ENCODE data around the gene ARMC12.

The ARMC12 gene

GRCh38 chr6:35739645-35740524 is 3.1 kb downstream of the ARMC12 start:
- DNase-seq (ENCODE audit: low read depth), result no peak
- H3K9me3 ChIP-seq (ENCODE audit: control insufficient read depth, low read length), result no peaks in the 10 kb centered on the region
- peaks cover 3% of the 10 kb centered on the region for H3K4me1 ChIP-seq (ENCODE audit: control insufficient read depth, insufficient read depth, low read length)
- no peak overlapping the region for H3K9ac ChIP-seq (ENCODE audit: low read length)
- peaks cover 8% of the 10 kb centered on the region for H3K27me3 ChIP-seq (replicated peaks; ENCODE audit: control insufficient read depth, insufficient read depth, low read length)
- no peak overlapping the region for H3K4me3 ChIP-seq (ENCODE audit: low read length)
- H3K36me3 ChIP-seq (ENCODE audit: control insufficient read depth, insufficient read depth, low read length, severe bottlenecking), result no peaks in the 10 kb centered on the region

GRCh38 chr6:35742842-35743241 is 6.0 kb downstream of the ARMC12 start:
- no peak overlapping the region for H3K9ac ChIP-seq (ENCODE audit: low read length)
- DNase-seq (ENCODE audit: low read depth), result no peak
- no peaks in the 10 kb centered on the region for H3K4me1 ChIP-seq (ENCODE audit: control insufficient read depth, insufficient read depth, low read length)
- no peaks in the 10 kb centered on the region for H3K36me3 ChIP-seq (ENCODE audit: control insufficient read depth, insufficient read depth, low read length, severe bottlenecking)
- no peak overlapping the region for H3K4me3 ChIP-seq (ENCODE audit: low read length)
- peaks cover 8% of the 10 kb centered on the region for H3K9me3 ChIP-seq (ENCODE audit: control insufficient read depth, low read length)
- peaks cover 27% of the 10 kb centered on the region for H3K27me3 ChIP-seq (replicated peaks; ENCODE audit: control insufficient read depth, insufficient read depth, low read length)

DNA sequence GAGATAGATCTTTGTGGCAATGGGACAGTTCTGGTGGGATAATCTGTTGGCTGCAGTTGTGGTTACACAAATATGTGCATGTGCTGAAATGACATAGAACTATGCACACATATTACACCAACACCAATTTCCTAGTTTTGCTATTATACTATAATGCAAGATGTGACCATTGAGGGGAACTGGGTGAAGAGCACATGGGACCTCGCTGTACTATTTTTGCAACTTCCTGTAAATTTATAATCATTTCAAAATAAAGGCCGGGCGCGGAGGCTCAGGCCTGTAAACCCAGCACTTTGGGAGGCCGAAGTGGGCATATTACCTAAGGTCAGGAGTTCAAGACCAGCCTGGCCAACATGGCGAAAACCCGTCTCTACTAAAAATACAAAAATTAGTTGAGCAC is 8.7 kb downstream of the ARMC12 start:
- Histone ChIP-seq H3K9me3 (ENCODE audit: control insufficient read depth, low read length) (peaks cover 13% of the 10 kb centered on the region), H3K4me1 (ENCODE audit: control insufficient read depth, insufficient read depth, low read length) (no peaks in the 10 kb centered on the region), H3K36me3 (ENCODE audit: control insufficient read depth, insufficient read depth, low read length, severe bottlenecking) (no peaks in the 10 kb centered on the region), H3K4me3 (ENCODE audit: low read length) (no peak overlapping the region), H3K27me3 (replicated peaks; ENCODE audit: control insufficient read depth, insufficient read depth, low read length) (peaks cover 38% of the 10 kb centered on the region), H3K9ac (ENCODE audit: low read length) (no peak overlapping the region)
- no peak for DNase-seq (ENCODE audit: low read depth)

GRCh38 chr6:35746516-35746915 is 9.7 kb downstream of the ARMC12 start:
- no peaks in the 10 kb centered on the region for H3K4me1 ChIP-seq (ENCODE audit: control insufficient read depth, insufficient read depth, low read length)
- no peak for DNase-seq (ENCODE audit: low read depth)
- H3K9me3 ChIP-seq (ENCODE audit: control insufficient read depth, low read length), result peaks cover 13% of the 10 kb centered on the region
- no peaks in the 10 kb centered on the region for H3K36me3 ChIP-seq (ENCODE audit: control insufficient read depth, insufficient read depth, low read length, severe bottlenecking)
- H3K9ac ChIP-seq (ENCODE audit: low read length), result no peak overlapping the region
- peaks cover 43% of the 10 kb centered on the region for H3K27me3 ChIP-seq (replicated peaks; ENCODE audit: control insufficient read depth, insufficient read depth, low read length)
- H3K4me3 ChIP-seq (ENCODE audit: low read length), result no peak overlapping the region

GRCh38 chr6:35747877-35748276 is 11.0 kb downstream of the ARMC12 start:
- Histone ChIP-seq H3K36me3 (ENCODE audit: control insufficient read depth, insufficient read depth, low read length, severe bottlenecking) (no peaks in the 10 kb centered on the region), H3K27me3 (replicated peaks; ENCODE audit: control insufficient read depth, insufficient read depth, low read length) (peaks cover 43% of the 10 kb centered on the region), H3K9ac (ENCODE audit: low read length) (no peak overlapping the region), H3K4me1 (ENCODE audit: control insufficient read depth, insufficient read depth, low read length) (no peaks in the 10 kb centered on the region), H3K4me3 (ENCODE audit: low read length) (no peak overlapping the region), H3K9me3 (ENCODE audit: control insufficient read depth, low read length) (peaks cover 13% of the 10 kb centered on the region)
- no peak for DNase-seq (ENCODE audit: low read depth)

GRCh38 chr6:35750557-35750956 is 13.7 kb downstream of the ARMC12 start:
- Histone ChIP-seq H3K27me3 (replicated peaks; ENCODE audit: control insufficient read depth, insufficient read depth, low read length) (peaks cover 45% of the 10 kb centered on the region), H3K9ac (ENCODE audit: low read length) (no peak overlapping the region), H3K9me3 (ENCODE audit: control insufficient read depth, low read length) (peaks cover 13% of the 10 kb centered on the region), H3K4me1 (ENCODE audit: control insufficient read depth, insufficient read depth, low read length) (no peaks in the 10 kb centered on the region), H3K4me3 (ENCODE audit: low read length) (no peak overlapping the region), H3K36me3 (ENCODE audit: control insufficient read depth, insufficient read depth, low read length, severe bottlenecking) (no peaks in the 10 kb centered on the region)
- no peak for DNase-seq (ENCODE audit: low read depth)

GRCh38 chr6:35751594-35751993 is 14.8 kb downstream of the ARMC12 start:
- Histone ChIP-seq H3K36me3 (ENCODE audit: control insufficient read depth, insufficient read depth, low read length, severe bottlenecking) (no peaks in the 10 kb centered on the region), H3K9me3 (ENCODE audit: control insufficient read depth, low read length) (peaks cover 13% of the 10 kb centered on the region), H3K4me3 (ENCODE audit: low read length) (no peak overlapping the region), H3K9ac (ENCODE audit: low read length) (no peak overlapping the region), H3K4me1 (ENCODE audit: control insufficient read depth, insufficient read depth, low read length) (no peaks in the 10 kb centered on the region), H3K27me3 (replicated peaks; ENCODE audit: control insufficient read depth, insufficient read depth, low read length) (peaks cover 43% of the 10 kb centered on the region)
- no peak for DNase-seq (ENCODE audit: low read depth)

DNA sequence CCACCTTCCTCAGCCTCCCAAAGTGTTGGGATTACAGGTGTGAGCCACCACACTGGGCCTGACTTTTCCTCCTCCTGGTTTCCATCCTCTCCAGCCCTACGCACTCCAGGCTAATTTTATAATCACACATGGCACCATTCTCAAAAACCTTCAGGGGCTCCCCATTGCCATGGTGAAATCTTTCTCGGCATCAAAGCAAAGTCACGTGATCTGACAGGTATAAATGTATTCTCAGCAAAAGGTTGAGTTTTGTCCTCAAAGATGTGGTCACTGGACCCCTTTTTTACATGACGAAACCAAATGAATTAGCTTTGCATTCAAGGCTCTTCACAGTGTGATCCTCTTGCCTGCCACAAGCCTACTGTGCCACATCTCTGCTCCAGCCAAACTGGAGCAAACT is 15.5 kb downstream of the ARMC12 start:
- peaks cover 10% of the 10 kb centered on the region for H3K9me3 ChIP-seq (ENCODE audit: control insufficient read depth, low read length)
- no peaks in the 10 kb centered on the region for H3K4me1 ChIP-seq (ENCODE audit: control insufficient read depth, insufficient read depth, low read length)
- no peak overlapping the region for H3K4me3 ChIP-seq (ENCODE audit: low read length)
- no peak overlapping the region for H3K9ac ChIP-seq (ENCODE audit: low read length)
- no peaks in the 10 kb centered on the region for H3K36me3 ChIP-seq (ENCODE audit: control insufficient read depth, insufficient read depth, low read length, severe bottlenecking)
- no peak for DNase-seq (ENCODE audit: low read depth)
- H3K27me3 ChIP-seq (replicated peaks; ENCODE audit: control insufficient read depth, insufficient read depth, low read length), result peaks cover 35% of the 10 kb centered on the region

- DNase-seq (ENCODE audit: low read depth), result no peak
- no peaks in the 10 kb centered on the region for H3K36me3 ChIP-seq (ENCODE audit: control insufficient read depth, insufficient read depth, low read length, severe bottlenecking)
Measured at GRCh38 chr6:35754452-35755277, 17.8 kb downstream of the ARMC12 start.

DNA sequence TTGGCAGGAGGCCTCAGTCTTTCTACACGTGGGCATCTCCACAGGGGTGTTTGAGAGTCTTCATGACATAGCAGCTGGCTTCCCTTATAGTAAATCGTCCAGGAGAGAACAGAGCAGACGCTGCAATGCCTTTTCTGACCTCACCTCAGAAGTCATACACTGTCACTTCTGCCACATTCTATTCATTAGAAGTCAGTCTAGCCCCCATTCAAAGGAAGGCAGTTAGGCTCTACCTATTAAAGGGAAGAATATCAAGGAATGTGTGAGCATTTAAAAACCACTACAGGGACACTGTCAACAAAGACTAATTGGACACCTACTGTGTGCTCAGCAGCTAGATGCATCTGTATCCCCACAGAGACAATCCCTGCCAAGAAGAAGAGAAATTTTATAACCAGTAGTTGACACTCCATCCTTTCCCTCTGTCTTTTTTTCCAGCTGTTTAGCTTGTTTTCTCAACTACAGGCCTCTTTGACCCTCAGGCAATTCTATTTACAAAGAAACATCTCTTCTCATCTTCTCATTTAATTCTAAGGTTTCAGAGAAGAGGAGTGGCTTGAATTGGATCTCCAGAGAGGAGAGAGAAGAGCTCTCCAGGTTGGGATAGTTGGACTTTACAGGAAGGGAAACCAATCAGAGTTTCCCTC is 18.6 kb downstream of the ARMC12 start:
- H3K4me1 ChIP-seq (ENCODE audit: control insufficient read depth, insufficient read depth, low read length), result no peaks in the 10 kb centered on the region
- H3K9me3 ChIP-seq (ENCODE audit: control insufficient read depth, low read length), result no peaks in the 10 kb centered on the region
- DNase-seq (ENCODE audit: low read depth), result no peak
- H3K36me3 ChIP-seq (ENCODE audit: control insufficient read depth, insufficient read depth, low read length, severe bottlenecking), result no peaks in the 10 kb centered on the region
- no peak overlapping the region for H3K9ac ChIP-seq (ENCODE audit: low read length)
- H3K27me3 ChIP-seq (replicated peaks; ENCODE audit: control insufficient read depth, insufficient read depth, low read length), result peaks cover 31% of the 10 kb centered on the region
- no peak overlapping the region for H3K4me3 ChIP-seq (ENCODE audit: low read length)

More at GRCh38 chr6:35754452-35755277, 17.8 kb downstream of the ARMC12 start:
- H3K4me3 ChIP-seq (ENCODE audit: low read length), result no peak overlapping the region
- H3K9ac ChIP-seq (ENCODE audit: low read length), result no peak overlapping the region
- peaks cover 33% of the 10 kb centered on the region for H3K27me3 ChIP-seq (replicated peaks; ENCODE audit: control insufficient read depth, insufficient read depth, low read length)
- H3K9me3 ChIP-seq (ENCODE audit: control insufficient read depth, low read length), result no peaks in the 10 kb centered on the region
- H3K4me1 ChIP-seq (ENCODE audit: control insufficient read depth, insufficient read depth, low read length), result no peaks in the 10 kb centered on the region

Measured in adipocyte (in vitro differentiated cells).